Lung (tissue), 13 donors: Measurements from ENCODE around the gene COPZ2. TPM values are rescaled to one million over a fixed set of nuclear protein-coding genes. Genes with fewer than 3 reads are reported as not detected.

Experiments used
- ATAC-seq: fragments of 200-7000 bp; cut with Tn5 transposase; one replicate; pipeline ENCODE4 v1.9.1; 2020; ENCODE audit warnings: moderate number of reproducible peaks; ENCODE audit not compliant: insufficient read depth, low FRiP score
- DNase-seq, 3 donors: peaks; one replicate each; pipeline ENCODE4 v3.0.0-alpha.2; 2013 to 2017
- H3K27ac ChIP-seq, 2 donors: one replicate each; pipeline ENCODE4 v1.5.1; 2013; ENCODE audit warnings: mild to moderate bottlenecking in 2 of 2, moderate library complexity in 2 of 2, control low read depth in 1 of 2, inconsistent platforms in 1 of 2, low read depth in 1 of 2, low read length in 1 of 2
- H3K27me3 ChIP-seq, 3 donors: one replicate each; pipeline ENCODE4 v1.5.1; 2013; ENCODE audit warnings: low read length in 2 of 3; ENCODE audit not compliant: control insufficient read depth in 3 of 3, insufficient read depth in 3 of 3
- H3K36me3 ChIP-seq, 4 donors: one replicate each; pipeline ENCODE4 v1.5.1; 2013; ENCODE audit warnings: low read length in 4 of 4, mild to moderate bottlenecking in 1 of 4, moderate library complexity in 1 of 4; ENCODE audit not compliant: control insufficient read depth in 4 of 4, insufficient read depth in 4 of 4
- H3K4me1 ChIP-seq, 5 donors: one replicate each; pipeline ENCODE4 v1.5.1; 2013; ENCODE audit warnings: low read length in 5 of 5, mild to moderate bottlenecking in 2 of 5, moderate library complexity in 1 of 5; ENCODE audit not compliant: control insufficient read depth in 5 of 5, insufficient read depth in 5 of 5
- H3K4me3 ChIP-seq: one replicate; pipeline ENCODE4 v1.5.1; 2013; ENCODE audit warnings: mild to moderate bottlenecking, control low read depth, moderate library complexity
- H3K9ac ChIP-seq, 2 donors: one replicate each; pipeline ENCODE4 v1.5.1; 2013; ENCODE audit warnings: low read length in 2 of 2, control low read depth in 1 of 2; ENCODE audit not compliant: insufficient read depth in 1 of 2
- H3K9me3 ChIP-seq, 4 donors: one replicate each; pipeline ENCODE4 v1.5.1; 2013; ENCODE audit warnings: low read length in 3 of 4, mild to moderate bottlenecking in 1 of 4, moderate library complexity in 1 of 4; ENCODE audit not compliant: control insufficient read depth in 4 of 4, insufficient read depth in 3 of 4
- CTCF ChIP-seq: IDR thresholded peaks from 2 replicates; pipeline ENCODE4 v1.5.1; 2012; ENCODE audit warnings: mild to moderate bottlenecking; ENCODE audit errors: control extremely low read depth, extremely low read depth
- WGBS, 2 donors: extraction: QIAGEN DNeasy Blood & Tissue Kit; methylation state at CpG; one replicate each; pipeline ENCODE4 v1.1.7; 2013; 5-methylcytosine and 5-hydroxymethylcytosine counted together
- polyA plus RNA-seq, 2 donors: library from polyadenylated mRNA; stranded (reverse); fragments of 200-250 nt; gene quantifications; one replicate each; pipeline ENCODE4 v1.2.1, GENCODE V29; 2013
- small RNA-seq: library from RNA; depleted of rRNA; stranded (forward); fragments of <200 nt; gene quantifications from one replicate; pipeline ENCODE3, GENCODE V24; 2014; ENCODE audit warnings: low replicate concordance
- total RNA-seq, 2 donors: library from RNA; depleted of rRNA in 1 of 2; stranded (reverse); fragments of >200 nt in 1 of 2; gene quantifications; one replicate each; pipeline ENCODE4 v1.2.1, GENCODE V29; 2014 to 2021
- donor health status: control.
- donor health status: control.
- donor health status: Bipolar disorder and iron deficiency.
- donor health status: healthy.
- donor health status: DM: yes; HTN: yes; CAD: no.

The COPZ2 gene
- total and polyA plus RNA-seq, 4 donors, result 6.2 to 25.5 (median 11.6) TPM

DNA sequence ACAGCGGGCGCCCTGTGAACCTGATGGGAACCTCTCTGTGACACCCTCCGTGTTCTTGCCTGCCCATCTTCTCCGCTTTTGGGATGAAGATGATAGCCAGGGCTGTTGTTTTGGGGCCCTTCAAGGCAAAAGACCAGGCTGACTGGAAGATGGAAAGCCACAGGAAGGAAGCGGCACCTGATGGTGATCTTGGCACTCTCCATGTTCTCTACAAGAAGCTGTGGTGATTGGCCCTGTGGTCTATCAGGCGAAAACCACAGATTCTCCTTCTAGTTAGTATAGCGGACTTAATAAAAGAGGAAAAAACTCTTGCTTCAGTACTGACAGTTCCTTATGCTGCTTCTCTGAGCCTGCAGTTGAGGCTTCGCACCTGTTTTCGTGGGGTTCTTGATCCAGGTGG is 56.1 kb downstream of the COPZ2 start:
- TF ChIP-seq CTCF, result no peak
- ATAC-seq (no peak), DNase-seq (no peak)
- H3K4me1 ChIP-seq, result no peaks in the 10 kb centered on the region
- H3K36me3 ChIP-seq, result peaks cover 5 to 47% (median 33%) of the 10 kb centered on the region in 4 donors
- H3K27me3 ChIP-seq, result no peaks in the 10 kb centered on the region
- no peak overlapping the region for H3K4me3 ChIP-seq
- 45 to 77% methylated on average over 9 of the region's 9 CpGs for WGBS, 2 donors
- no peak overlapping the region for H3K9ac ChIP-seq
- H3K27ac ChIP-seq, result no peak overlapping the region
- H3K9me3 ChIP-seq, result no peaks in the 10 kb centered on the region

- Histone ChIP-seq H3K27me3 (no peaks in the 10 kb centered on the region), H3K4me1 (no peaks in the 10 kb centered on the region), H3K9me3 (no peaks in the 10 kb centered on the region), H3K9ac (no peak overlapping the region), H3K36me3 (peaks cover 12 to 56% (median 37%) of the 10 kb centered on the region in 4 donors), H3K27ac (no peak overlapping the region), H3K4me3 (no peak overlapping the region)
- ATAC-seq (no peak), DNase-seq (no peak)
- no peak for TF ChIP-seq CTCF
Observed at GRCh38 chr17:47980541-47980940, 57.1 kb downstream of the COPZ2 start.

DNA sequence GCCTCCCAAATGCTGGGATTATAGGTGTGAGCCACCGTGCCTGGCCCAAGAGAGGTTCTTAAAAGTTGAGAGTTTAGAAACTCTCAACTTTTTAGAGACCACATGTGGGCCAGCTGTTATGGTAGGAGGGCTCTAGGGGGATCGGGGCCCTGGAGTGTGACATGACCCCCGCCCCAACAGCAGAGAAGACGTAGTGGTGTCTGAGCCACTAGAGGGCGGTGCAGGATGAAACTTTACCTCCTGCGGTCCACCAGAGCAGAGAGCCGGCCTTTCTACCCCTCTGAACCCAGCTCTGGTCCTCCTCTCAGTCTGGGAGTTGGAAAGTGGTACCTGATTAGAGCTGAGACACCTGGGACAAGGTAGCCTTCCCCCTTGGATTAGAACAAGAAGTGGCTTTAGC is 59.3 kb downstream of the COPZ2 start:
- TF ChIP-seq CTCF, result no peak
- Histone ChIP-seq H3K9ac (no peak overlapping the region), H3K36me3 (peaks cover 25 to 72% (median 46%) of the 10 kb centered on the region in 4 donors), H3K27me3 (no peaks in the 10 kb centered on the region), H3K4me1 (no peaks in the 10 kb centered on the region), H3K9me3 (no peaks in the 10 kb centered on the region), H3K27ac (no peak overlapping the region), H3K4me3 (no peak overlapping the region)
- DNase-seq (peak; percentile 63 to 72 (median 67)), ATAC-seq (no peak)
- 31 to 40% methylated on average over 7 of the region's 7 CpGs for WGBS, 2 donors

Small RNAs within 50 kb of the gene (small RNA-seq; reads per million reads assigned to genes)
- gene AC004477.2 (not detected), gene MIR152 (169 reads per million, percentile 98 among the genes with 10 or more reads in this experiment)

Other genes starting within 250 kb of the COPZ2 start
- gene OSBPL7, start 216.0 kb downstream of the COPZ2 start, total RNA-seq, result 10 to 100 TPM in 1 of 2 donors, 1 to 10 TPM in 1; 9.3 to 25.3 TPM
- 10 to 100 TPM in 1 of 2 donors, 1 to 10 TPM in 1; 7.6 to 12.7 TPM for gene OSBPL7, start 216.0 kb downstream of the COPZ2 start, polyA plus RNA-seq
- 10 to 100 TPM; 18.4 to 32.9 TPM for gene MRPL10, start 206.3 kb downstream of the COPZ2 start, total RNA-seq
- 10 to 100 TPM; 27.6 to 38.3 TPM for gene MRPL10, start 206.3 kb downstream of the COPZ2 start, polyA plus RNA-seq
- gene LRRC46, start 206.1 kb downstream of the COPZ2 start, total RNA-seq, result 10 to 100 TPM in 1 of 2 donors, 1 to 10 TPM in 1; 9.6 to 25.3 TPM
- 10 to 100 TPM in 1 of 2 donors, 1 to 10 TPM in 1; 9.3 to 11.8 TPM for gene LRRC46, start 206.1 kb downstream of the COPZ2 start, polyA plus RNA-seq
- 10 to 100 TPM; 26.7 to 37.8 TPM for gene SCRN2, start 196.5 kb downstream of the COPZ2 start, total RNA-seq
- 10 to 100 TPM; 22.8 to 61.7 TPM for gene SCRN2, start 196.5 kb downstream of the COPZ2 start, polyA plus RNA-seq
- 1 to 10 TPM; 2.5 to 4.5 TPM for gene SP6, start 186.6 kb downstream of the COPZ2 start, total RNA-seq
- 1 to 10 TPM; 2.3 to 4.4 TPM for gene SP6, start 186.6 kb downstream of the COPZ2 start, polyA plus RNA-seq
- 10 to 100 TPM in 1 of 2 donors, 1 to 10 TPM in 1; 4.9 to 19.9 TPM for gene SP2, start 141.6 kb downstream of the COPZ2 start, total RNA-seq
- gene SP2, start 141.6 kb downstream of the COPZ2 start, polyA plus RNA-seq, result 10 to 100 TPM in 1 of 2 donors, 1 to 10 TPM in 1; 5.8 to 16.4 TPM
- gene PNPO, start 96.2 kb downstream of the COPZ2 start, total RNA-seq, result 10 to 100 TPM in 1 of 2 donors, 1 to 10 TPM in 1; 9.3 to 43.9 TPM
- gene PNPO, start 96.2 kb downstream of the COPZ2 start, polyA plus RNA-seq, result 10 to 100 TPM; 10.9 to 11.5 TPM
- 10 to 100 TPM; 59.5 to 86.9 TPM for gene PRR15L, start 79.9 kb downstream of the COPZ2 start, total RNA-seq
- 10 to 100 TPM; 64.2 to 98.5 TPM for gene PRR15L, start 79.9 kb downstream of the COPZ2 start, polyA plus RNA-seq
- gene CDK5RAP3, start 66.7 kb downstream of the COPZ2 start, total RNA-seq, result 100 to 1,000 TPM; 129 to 167 TPM
- 100 to 1,000 TPM; 139 to 212 TPM for gene CDK5RAP3, start 66.7 kb downstream of the COPZ2 start, polyA plus RNA-seq
- gene NFE2L1, start 10.6 kb upstream of the COPZ2 start, total RNA-seq, result 100 to 1,000 TPM in 1 of 2 donors, 10 to 100 TPM in 1; 75.7 to 135 TPM
- 10 to 100 TPM; 68.8 to 98.4 TPM for gene NFE2L1, start 10.6 kb upstream of the COPZ2 start, polyA plus RNA-seq
- gene CBX1, start 63.7 kb upstream of the COPZ2 start, total RNA-seq, result 10 to 100 TPM; 28.2 to 43.2 TPM
- gene CBX1, start 63.7 kb upstream of the COPZ2 start, polyA plus RNA-seq, result 10 to 100 TPM; 17.6 to 29.7 TPM
- 10 to 100 TPM; 11.4 to 24.8 TPM for gene SNX11, start 70.0 kb upstream of the COPZ2 start, total RNA-seq
- 10 to 100 TPM; 13.5 to 31.0 TPM for gene SNX11, start 70.0 kb upstream of the COPZ2 start, polyA plus RNA-seq